ENCODE data around the gene TTC16.

DNA sequence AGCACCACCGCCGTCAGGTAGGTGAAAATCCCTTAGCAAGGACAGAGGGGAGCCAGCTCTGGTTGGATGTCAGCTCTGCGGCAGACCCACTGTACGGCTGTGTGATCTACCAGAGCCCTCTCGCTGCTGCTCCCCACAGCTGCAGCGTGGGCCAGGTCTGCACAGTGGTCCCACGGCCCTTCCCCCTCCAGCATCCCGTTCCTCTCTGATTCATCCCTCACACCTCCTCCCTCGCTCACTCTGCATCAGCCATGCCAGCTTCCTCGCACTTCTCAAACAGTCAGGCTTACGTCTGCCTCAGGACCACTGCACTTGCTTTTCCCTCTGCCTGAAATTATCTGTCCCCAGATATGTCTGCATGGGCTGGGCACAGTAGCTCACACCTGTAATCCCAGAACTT, 35.7 kb upstream of the TTC16 start:
- TF ChIP-seq POLR2A (IDR thresholded peaks at IDR 0.05) = no peak
- TF ChIP-seq, protein P1, sequence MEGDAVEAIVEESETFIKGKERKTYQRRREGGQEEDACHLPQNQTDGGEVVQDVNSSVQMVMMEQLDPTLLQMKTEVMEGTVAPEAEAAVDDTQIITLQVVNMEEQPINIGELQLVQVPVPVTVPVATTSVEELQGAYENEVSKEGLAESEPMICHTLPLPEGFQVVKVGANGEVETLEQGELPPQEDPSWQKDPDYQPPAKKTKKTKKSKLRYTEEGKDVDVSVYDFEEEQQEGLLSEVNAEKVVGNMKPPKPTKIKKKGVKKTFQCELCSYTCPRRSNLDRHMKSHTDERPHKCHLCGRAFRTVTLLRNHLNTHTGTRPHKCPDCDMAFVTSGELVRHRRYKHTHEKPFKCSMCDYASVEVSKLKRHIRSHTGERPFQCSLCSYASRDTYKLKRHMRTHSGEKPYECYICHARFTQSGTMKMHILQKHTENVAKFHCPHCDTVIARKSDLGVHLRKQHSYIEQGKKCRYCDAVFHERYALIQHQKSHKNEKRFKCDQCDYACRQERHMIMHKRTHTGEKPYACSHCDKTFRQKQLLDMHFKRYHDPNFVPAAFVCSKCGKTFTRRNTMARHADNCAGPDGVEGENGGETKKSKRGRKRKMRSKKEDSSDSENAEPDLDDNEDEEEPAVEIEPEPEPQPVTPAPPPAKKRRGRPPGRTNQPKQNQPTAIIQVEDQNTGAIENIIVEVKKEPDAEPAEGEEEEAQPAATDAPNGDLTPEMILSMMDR (IDR thresholded peaks at IDR 0.05) = no peak
- TF ChIP-seq POLR2AphosphoS5 (IDR thresholded peaks at IDR 0.05) = no peak
- no peak for TF ChIP-seq EP300 (IDR thresholded peaks at IDR 0.05)
